ENCODE measurements around the gene FGFBP1.

The FGFBP1 gene

GRCh38 chr4:15942283-15942682 lies 3.7 kb upstream of the FGFBP1 start:
- DNase-seq (ENCODE audit: low read depth), result no peak
- no peak overlapping the region for H3K4me3 ChIP-seq (ENCODE audit: low read depth, low read length)
- no peak for TF ChIP-seq MYC (IDR thresholded peaks at IDR 0.05; ENCODE audit: low read depth, low read length)
- TF ChIP-seq, protein P1, sequence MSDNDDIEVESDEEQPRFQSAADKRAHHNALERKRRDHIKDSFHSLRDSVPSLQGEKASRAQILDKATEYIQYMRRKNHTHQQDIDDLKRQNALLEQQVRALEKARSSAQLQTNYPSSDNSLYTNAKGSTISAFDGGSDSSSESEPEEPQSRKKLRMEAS (IDR thresholded peaks at IDR 0.05; ENCODE audit: low read depth, low read length), result no peak
- TF ChIP-seq, protein P2, sequence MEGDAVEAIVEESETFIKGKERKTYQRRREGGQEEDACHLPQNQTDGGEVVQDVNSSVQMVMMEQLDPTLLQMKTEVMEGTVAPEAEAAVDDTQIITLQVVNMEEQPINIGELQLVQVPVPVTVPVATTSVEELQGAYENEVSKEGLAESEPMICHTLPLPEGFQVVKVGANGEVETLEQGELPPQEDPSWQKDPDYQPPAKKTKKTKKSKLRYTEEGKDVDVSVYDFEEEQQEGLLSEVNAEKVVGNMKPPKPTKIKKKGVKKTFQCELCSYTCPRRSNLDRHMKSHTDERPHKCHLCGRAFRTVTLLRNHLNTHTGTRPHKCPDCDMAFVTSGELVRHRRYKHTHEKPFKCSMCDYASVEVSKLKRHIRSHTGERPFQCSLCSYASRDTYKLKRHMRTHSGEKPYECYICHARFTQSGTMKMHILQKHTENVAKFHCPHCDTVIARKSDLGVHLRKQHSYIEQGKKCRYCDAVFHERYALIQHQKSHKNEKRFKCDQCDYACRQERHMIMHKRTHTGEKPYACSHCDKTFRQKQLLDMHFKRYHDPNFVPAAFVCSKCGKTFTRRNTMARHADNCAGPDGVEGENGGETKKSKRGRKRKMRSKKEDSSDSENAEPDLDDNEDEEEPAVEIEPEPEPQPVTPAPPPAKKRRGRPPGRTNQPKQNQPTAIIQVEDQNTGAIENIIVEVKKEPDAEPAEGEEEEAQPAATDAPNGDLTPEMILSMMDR (IDR thresholded peaks at IDR 0.05; ENCODE audit: low read depth, low read length), result no peak
- TF ChIP-seq POLR2A (IDR thresholded peaks at IDR 0.05; ENCODE audit: extremely low read depth, insufficient read length), result no peak

- TF ChIP-seq, protein P2 (IDR thresholded peaks at IDR 0.05; ENCODE audit: low read depth, low read length), result no peak
- TF ChIP-seq POLR2A (IDR thresholded peaks at IDR 0.05; ENCODE audit: extremely low read depth, insufficient read length) (no peak), MYC (IDR thresholded peaks at IDR 0.05; ENCODE audit: low read depth, low read length) (no peak)
- TF ChIP-seq, protein P1 (IDR thresholded peaks at IDR 0.05; ENCODE audit: low read depth, low read length), result no peak
- no peak for DNase-seq (ENCODE audit: low read depth)
- H3K4me3 ChIP-seq (ENCODE audit: low read depth, low read length), result no peak overlapping the region
These were observed 358 bp downstream of the FGFBP1 start for GRCh38 chr4:15938182-15938581.

DNA sequence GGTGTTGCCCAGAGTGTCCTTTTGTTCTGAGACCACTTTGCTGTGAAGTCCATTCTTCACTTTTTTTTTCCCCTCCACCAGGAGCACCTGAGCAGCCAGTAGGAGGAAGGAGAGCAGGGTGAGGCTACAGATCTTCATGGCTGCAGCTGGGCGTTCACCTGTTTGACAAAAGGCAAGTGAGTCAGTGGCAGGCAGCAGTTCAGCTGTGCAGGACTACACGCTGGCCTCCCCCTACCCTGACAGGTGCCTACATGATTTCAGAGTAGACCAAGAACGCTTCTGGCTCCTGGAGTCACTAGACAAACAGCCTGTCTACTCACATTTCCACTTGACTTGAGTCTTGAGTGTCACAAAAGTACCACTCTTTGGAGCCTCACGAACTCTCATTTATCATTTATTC lies 2.0 kb downstream of the FGFBP1 start:
- no peak for DNase-seq (ENCODE audit: low read depth)
- TF ChIP-seq, protein P1 (IDR thresholded peaks at IDR 0.05; ENCODE audit: low read depth, low read length), result no peak
- TF ChIP-seq, protein P2 (IDR thresholded peaks at IDR 0.05; ENCODE audit: low read depth, low read length), result no peak
- TF ChIP-seq POLR2A (IDR thresholded peaks at IDR 0.05; ENCODE audit: extremely low read depth, insufficient read length), result no peak
- no peak for TF ChIP-seq MYC (IDR thresholded peaks at IDR 0.05; ENCODE audit: low read depth, low read length)
- no peak overlapping the region for H3K4me3 ChIP-seq (ENCODE audit: low read depth, low read length)

- H3K4me3 ChIP-seq (ENCODE audit: low read depth, low read length), result no peak overlapping the region
- TF ChIP-seq POLR2A (IDR thresholded peaks at IDR 0.05; ENCODE audit: extremely low read depth, insufficient read length) (no peak), MYC (IDR thresholded peaks at IDR 0.05; ENCODE audit: low read depth, low read length) (no peak)
- TF ChIP-seq, protein P1 (IDR thresholded peaks at IDR 0.05; ENCODE audit: low read depth, low read length), result no peak
- TF ChIP-seq, protein P2 (IDR thresholded peaks at IDR 0.05; ENCODE audit: low read depth, low read length), result no peak
- no peak for DNase-seq (ENCODE audit: low read depth)
These were observed 2.8 kb downstream of the FGFBP1 start for GRCh38 chr4:15935504-15936402.

GRCh38 chr4:15934259-15934658 lies 4.3 kb downstream of the FGFBP1 start:
- TF ChIP-seq POLR2A (IDR thresholded peaks at IDR 0.05; ENCODE audit: extremely low read depth, insufficient read length) (no peak), MYC (IDR thresholded peaks at IDR 0.05; ENCODE audit: low read depth, low read length) (no peak)
- TF ChIP-seq, protein P2 (IDR thresholded peaks at IDR 0.05; ENCODE audit: low read depth, low read length), result no peak
- TF ChIP-seq, protein P1 (IDR thresholded peaks at IDR 0.05; ENCODE audit: low read depth, low read length), result no peak
- no peak for DNase-seq (ENCODE audit: low read depth)
- no peak overlapping the region for H3K4me3 ChIP-seq (ENCODE audit: low read depth, low read length)

All from NB4 (cell line).